GM19455 (cell line): ENCODE data around the gene L3MBTL4.
"Not testable (repeated sequence)": the region's sequence is repeated elsewhere in the genome, so short reads cannot be mapped to it uniquely, and the experiment has no call there.

ENCODE experiments used
- ATAC-seq: cut with Tn5 transposase; IDR thresholded peaks from one replicate; pipeline ENCODE4 v1.9.1; 2021; ENCODE audit not compliant: unreplicated experiment

L3MBTL4 gene

GRCh38 chr18:6119761-6120160 is 294.9 kb downstream of the L3MBTL4 start:
- ATAC-seq = no peak

GRCh38 chr18:6118080-6118479 is 296.6 kb downstream of the L3MBTL4 start:
- no peak for ATAC-seq

- ATAC-seq = no peak
Measured at GRCh38 chr18:6115710-6116109, 299.0 kb downstream of the L3MBTL4 start.

- no peak for ATAC-seq
Measured at GRCh38 chr18:6113650-6114049, 301.1 kb downstream of the L3MBTL4 start.

DNA sequence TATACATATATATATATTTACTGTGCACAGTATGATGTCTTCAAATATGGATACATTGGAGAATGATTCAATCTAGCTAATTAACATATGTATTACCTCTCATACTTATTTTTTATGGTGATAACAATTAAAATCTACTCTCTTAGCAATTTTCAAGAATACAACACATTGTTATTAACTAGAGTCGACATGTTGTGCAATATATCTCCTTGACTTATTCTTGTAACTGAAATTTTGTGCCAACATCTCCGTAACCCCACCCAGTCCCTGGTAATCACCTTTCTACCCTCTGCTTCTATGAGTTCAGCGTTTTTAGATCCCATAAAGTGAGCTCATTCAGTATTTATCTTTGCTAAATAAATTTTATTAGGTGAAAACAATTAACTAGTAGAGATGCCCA is 303.0 kb downstream of the L3MBTL4 start:
- no peak for ATAC-seq

DNA sequence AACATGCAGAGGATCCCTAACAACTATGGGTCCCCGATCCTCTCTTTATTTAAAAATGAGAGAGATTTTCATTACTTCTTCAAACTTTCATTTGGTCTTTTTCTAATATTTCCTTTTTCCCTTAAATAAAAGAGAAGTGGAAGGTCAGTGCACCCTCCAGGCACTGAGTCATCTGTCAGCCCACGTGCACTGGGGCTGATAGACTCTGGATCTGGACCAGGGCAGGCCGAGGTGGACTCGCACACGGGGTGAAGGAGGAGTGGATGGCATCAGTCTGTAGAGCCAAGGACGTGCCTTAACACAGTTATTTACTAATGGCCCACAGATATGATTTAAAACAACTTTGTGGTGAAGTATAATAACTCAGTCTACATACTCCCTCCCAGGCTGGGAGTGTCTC is 305.0 kb downstream of the L3MBTL4 start:
- ATAC-seq = no peak

- ATAC-seq = no peak
Measured at GRCh38 chr18:6107794-6108193, 306.9 kb downstream of the L3MBTL4 start.

GRCh38 chr18:6106091-6106685 is 308.5 kb downstream of the L3MBTL4 start:
- no peak for ATAC-seq

GRCh38 chr18:6103741-6104140 is 311.0 kb downstream of the L3MBTL4 start:
- no peak for ATAC-seq

GRCh38 chr18:6096730-6097129 is 318.0 kb downstream of the L3MBTL4 start:
- ATAC-seq = no peak

GRCh38 chr18:6088432-6088831 is 326.3 kb downstream of the L3MBTL4 start:
- no peak for ATAC-seq

GRCh38 chr18:6086731-6087130 is 328.0 kb downstream of the L3MBTL4 start:
- ATAC-seq = no peak

DNA sequence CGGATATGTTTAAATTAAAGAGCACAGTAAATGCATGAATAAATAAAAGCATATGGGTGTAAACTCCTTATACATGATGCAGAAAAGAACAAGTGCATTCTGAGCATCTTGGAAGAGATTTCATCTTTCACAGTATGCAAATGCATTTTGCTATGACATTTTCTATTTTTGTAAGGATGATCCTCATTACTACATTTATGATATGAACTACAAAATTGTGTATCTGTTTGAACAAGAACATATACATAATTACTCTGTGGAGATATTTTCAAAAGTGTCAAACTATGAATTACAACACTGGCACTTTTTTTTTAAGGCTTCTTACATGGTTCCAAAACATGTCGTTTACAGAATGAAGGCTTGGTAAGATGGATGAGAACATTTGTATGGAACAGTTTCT is 335.3 kb downstream of the L3MBTL4 start:
- ATAC-seq = no peak

DNA sequence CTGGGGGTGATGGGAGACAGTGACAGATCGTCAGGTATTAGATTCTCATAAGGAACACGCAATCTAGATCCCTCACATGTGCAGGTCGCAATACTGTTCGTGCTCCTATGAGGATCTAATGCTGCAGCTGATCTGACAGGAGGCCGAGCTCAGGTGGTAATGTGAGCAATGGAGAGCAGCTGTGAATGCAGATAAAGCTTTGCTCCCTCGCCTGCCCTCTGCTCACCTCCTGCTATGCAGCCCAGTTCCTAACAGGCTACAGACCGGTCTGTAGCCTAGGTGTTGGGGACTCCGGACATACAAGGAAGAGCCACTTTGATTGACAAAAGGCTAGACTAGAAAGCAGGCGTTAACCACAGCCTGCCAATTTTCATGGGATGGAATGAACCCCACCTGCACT is 335.8 kb downstream of the L3MBTL4 start:
- ATAC-seq = no peak

DNA sequence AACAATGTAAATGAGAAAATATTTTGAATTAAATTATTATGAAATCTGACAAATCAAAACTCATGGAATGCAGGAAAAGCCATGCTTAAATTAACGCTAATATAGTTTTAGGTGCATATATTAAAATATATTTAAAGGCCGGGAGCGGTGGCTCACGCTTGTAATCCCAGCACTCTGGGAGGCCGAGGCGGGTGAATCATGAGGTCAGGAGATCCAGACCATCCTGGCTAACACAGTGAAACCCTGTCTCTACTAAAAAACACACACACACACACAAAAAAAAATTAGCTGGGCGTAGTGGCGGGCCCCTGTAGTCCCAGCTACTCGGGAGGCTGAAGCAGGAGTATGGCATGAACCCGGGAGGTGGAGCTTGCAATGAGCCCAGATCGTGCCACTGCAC is 342.3 kb downstream of the L3MBTL4 start:
- not testable (repeated sequence) for ATAC-seq

DNA sequence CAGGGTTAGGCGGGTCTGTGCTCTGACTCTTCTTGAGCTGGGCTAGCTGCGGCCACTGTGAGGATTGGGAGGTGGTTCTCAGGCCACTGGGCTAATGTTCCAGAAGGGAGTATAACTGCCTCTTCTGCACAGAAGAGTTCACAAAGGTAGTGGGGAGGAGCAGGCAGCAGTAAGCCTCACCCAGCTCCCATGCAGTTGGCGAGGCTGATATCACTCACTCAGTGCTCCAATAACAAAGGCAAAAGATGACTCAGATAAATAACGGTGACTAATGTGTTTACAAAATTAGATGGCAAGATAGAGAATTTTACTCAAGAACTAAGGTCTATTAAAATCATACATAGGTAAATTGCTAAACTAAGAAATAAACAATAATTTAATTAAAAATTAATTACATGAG is 345.2 kb downstream of the L3MBTL4 start:
- ATAC-seq = no peak

DNA sequence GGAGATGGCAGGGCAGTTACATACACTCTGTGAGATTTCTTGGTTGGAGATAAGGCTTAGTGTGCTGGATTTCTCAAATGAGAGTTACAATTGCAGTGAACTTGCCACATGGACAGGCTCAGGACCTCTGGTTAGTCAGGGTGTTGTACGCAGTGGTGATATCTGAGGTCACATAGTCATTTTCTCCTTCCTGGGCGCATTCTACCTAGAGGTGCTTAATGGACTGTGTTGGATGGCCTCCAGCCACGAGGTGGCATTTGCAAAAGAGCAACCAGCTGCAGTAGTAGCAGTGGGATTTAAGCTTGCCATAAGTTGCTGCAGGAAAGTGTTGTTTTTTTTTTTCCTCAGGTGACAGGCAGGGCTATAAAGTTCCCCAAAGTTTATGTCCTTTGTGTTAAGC is 345.6 kb downstream of the L3MBTL4 start:
- ATAC-seq = no peak

GRCh38 chr18:6060149-6060548 is 354.6 kb downstream of the L3MBTL4 start:
- ATAC-seq = no peak

DNA sequence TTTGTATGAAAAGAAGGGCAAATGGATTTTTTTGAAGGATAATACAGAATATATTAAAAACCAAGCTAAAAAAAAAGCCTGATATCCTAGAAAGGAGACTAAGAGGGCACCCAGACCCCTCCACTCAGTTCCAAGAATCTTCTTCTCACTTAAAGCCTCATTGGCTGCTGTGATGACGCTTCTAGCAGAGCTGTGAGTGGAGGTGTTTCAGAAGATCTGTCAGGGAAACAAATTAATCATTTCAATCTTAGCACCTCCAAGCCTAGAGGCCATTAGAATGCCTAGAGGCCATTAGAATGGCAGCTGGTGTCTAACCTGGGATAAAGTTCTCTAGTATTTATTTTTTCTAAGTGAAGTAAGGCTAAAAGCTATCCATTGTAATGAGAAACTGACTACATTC is 355.2 kb downstream of the L3MBTL4 start:
- no peak for ATAC-seq

GRCh38 chr18:6058941-6059340 is 355.8 kb downstream of the L3MBTL4 start:
- ATAC-seq = no peak

DNA sequence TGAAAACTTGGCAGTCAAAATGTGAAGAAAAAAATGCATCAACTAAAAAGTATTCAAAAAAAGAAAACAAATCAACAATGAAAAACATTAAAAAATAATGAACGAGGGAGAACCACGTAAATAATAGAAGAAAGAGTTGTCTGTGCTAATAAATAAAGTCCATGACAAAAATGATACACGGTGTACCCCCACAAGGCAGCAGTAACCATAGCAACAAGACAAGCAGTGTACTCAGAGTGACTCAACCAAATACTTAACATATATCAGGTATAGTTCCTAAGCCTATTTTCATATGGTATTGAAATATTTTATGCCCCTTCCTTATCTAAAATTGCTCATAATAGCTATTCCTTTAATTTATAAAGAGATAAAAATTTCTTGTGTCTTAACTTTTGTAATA is 357.1 kb downstream of the L3MBTL4 start:
- no peak for ATAC-seq

DNA sequence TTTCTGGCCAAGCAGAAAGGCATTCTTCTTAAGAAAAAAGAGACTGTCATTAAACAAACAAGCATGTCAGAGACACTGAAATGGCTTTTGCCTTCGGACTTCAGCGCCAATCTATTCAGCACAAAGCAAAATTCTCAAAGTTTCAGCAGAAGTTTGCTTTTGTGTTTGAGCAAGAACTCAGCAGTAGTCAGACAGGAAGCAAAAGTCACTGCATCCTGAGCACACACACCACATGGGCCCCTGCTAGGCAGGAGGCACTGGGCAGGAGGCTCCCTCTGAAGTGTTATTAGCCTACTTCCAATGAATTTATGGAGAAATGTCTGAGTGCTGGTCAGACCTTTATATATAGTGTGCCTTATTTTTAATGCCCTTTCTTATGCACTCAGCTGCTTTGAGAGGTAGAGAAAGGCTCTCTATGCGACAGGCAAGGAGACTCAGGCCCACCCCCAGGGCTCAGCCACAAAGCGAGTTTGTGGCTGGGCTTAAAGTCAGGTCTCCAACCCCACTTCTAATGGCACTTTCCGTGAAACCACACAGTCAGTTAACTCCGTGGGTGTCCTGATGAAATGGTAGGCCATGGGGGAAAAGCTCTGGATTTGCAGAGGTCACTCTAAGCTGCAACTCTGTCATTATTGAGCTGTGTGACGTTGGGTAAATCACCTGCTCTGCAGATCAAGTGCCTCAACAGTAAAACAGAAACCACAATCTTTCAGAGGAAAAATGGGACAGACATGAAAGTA is 358.4 kb downstream of the L3MBTL4 start:
- ATAC-seq = no peak

DNA sequence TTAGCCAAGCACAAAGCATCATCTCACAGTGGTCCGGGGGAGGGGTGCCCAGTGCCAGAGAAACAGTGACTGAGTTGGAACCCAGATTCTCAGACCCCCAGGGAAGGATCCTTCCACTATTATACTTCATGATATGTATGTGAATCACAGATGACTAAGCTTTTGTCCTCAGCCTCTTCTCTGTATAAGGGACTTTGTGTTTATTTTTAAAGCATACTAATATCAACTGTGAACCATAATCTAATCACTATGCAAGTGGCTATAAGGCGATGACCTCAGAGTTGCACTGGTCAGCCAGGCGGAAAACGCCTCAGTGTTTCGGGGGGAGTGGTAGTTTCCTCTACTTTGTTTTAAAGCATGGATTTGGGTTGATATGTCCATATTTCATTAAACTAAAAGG is 359.0 kb downstream of the L3MBTL4 start:
- no peak for ATAC-seq
